AML-193 (cell line): Measurements from ENCODE around the gene PALD1.
A peak's percentile ranks its signal among the peaks of the same experiment; 100 is the strongest.

Experiments used
- DNase-seq, 2 experiments: peaks; one replicate each; lab custom pipeline; 2025; lab: John Stamatoyannopoulos, UW

Gene PALD1

DNA sequence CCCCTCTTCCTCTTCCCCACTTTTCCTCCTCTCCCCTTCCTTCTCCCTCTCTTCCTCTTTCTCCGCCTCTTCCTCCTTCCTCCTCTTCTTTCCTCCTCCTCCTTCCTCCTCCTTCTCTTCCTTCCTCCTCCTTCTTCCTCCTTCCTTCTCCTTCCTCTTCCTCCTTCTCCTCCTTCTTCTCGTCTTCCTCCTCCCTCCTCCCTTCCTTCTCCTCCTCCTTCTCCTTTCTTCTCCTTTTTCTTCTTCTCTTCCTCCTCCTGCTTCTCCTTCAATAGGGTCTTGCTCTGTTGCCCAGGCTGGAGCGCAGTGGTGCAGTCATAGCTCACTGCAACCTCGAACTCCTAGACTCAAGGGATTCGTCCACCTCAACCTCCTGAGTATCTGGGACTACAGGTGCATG, 56.9 kb downstream of the PALD1 start:
- DNase-seq = no peak

- no peak for DNase-seq
These were observed 57.8 kb downstream of the PALD1 start for GRCh38 chr10:70536196-70536861.

- DNase-seq = no peak
These were observed 59.0 kb downstream of the PALD1 start for GRCh38 chr10:70537398-70538194.

DNA sequence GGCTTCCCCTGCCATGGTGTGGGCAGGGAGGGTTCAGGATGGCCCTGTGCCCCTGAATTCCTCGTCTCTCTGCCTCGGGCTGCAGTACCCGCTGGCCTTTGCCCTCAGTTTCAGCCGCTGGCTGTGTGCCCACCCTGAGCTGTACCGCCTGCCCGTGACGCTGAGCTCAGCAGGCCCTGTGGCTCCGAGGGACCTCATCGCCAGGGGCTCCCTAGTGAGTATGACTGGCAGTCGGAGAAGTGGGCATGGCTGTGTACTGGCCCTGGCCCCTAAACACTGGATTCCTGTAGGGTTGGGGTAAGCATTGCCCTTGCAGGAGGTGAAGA, 59.6 kb downstream of the PALD1 start:
- no peak for DNase-seq

GRCh38 chr10:70538731-70539338, 60.3 kb downstream of the PALD1 start:
- DNase-seq = no peak

DNA sequence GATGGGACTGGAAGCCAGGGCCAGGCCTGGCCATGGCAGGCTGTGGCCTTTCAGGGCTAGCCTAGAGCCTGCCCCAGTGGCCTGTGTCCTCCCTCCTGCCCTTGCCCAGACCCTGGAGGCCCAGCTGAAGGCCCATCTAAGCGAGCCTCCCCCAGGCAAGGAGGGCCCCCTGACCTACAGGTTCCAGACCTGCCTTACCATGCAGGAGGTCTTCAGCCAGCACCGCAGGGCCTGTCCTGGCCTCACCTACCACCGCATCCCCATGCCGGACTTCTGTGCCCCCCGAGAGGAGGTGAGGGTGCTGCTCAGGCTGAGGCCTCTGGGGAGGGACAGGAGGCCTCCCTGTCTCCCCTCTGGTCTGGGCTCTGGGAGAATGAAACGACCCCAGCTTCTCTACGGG, 60.9 kb downstream of the PALD1 start:
- DNase-seq = no peak

DNA sequence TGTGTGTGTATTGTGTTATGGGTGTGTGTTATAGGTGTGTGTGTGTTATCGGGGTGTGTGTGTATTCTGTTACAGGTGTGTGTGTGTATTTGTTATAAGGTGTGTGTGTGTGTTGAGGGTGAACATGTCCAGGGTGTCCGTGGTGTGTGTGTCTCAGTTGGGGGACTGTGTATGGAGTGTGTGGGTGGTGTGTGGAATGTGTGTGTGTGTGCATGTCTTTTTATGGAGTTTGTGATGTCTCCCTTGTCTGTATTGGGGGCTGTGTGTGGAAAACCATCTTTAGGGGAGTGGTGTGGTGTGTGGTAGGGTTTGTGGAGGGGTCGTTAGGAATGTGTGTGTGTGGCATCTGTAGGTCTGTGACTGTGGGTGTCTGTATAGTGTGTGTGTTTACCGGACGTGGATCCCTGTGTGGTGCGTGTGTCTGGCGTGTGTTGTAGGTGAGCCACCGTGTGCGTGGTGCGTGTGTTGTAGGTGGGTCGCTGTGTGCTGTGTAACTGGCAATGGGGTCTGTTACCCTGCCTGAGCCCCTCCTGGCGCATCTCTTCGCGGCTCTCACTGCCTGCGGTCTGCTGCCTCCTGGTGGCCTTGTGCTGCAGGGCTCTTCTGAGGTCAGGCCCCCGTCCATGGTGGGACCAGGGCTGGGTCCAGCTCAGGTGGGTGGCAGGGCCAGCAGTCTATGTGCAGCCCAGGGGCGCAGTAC, 61.7 kb downstream of the PALD1 start:
- DNase-seq = no peak

DNA sequence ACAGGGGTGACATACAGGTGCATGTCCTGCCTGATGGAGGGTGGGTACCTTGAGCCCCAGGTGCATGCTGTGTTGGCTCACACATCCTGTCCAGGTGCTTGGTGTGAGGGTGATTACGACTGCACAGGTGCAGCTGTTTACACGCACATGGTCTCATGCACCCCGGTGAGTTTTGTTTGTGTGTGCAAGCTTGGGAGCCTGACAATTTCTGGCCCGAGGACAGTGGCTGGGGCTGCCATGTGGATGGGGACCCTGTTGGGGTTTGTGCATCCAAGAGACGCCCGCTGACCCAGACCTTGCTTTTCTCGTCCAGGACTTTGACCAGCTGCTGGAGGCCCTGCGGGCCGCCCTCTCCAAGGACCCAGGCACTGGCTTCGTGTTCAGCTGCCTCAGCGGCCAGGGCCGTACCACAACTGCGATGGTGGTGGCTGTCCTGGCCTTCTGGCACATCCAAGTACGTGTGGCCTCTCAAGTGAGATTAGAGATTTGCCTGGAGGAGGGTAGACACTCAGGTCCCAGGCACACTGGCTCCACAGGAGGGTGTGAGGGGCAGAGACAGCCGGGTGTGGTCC, 62.3 kb downstream of the PALD1 start:
- no peak for DNase-seq

DNA sequence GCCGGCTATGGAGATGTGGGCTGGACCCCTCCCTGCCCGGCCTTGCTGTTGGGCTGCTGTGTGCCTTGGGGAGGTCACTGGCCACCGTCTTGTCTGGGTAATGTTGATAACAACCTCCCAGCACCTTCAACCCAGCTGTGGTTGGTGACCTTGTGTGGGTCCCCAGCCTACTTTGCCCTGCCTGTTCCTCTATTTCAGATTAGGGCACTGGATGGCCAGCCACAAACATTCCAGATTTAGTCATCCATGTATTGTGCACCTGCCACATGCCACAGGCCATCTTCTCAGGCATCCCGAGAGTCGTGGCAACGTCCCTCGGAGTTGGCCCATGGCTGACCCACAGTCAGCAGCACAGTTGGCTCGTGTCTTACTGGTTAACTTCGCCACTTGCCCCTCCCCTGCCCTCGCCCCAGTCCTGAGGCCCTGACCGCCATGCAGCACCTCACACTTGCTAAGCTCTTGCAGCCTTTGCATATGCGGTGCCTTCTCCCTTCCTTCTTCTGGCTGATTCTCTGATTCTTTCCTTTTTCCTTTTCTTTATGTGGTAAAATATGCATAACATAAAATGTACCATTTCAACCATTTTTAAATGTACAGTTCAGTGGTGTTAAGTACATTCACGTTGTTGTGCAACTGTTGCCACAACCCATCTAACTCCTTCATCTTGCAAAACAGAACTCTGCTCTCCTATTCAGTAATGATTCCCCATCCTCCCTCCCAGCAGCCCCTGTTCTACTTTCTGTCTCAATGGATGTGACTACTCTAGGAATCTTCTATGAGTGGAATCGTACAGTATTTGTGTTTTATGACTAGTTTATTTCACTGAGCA, 63.4 kb downstream of the PALD1 start:
- DNase-seq = peak; percentile 19 to 37

DNA sequence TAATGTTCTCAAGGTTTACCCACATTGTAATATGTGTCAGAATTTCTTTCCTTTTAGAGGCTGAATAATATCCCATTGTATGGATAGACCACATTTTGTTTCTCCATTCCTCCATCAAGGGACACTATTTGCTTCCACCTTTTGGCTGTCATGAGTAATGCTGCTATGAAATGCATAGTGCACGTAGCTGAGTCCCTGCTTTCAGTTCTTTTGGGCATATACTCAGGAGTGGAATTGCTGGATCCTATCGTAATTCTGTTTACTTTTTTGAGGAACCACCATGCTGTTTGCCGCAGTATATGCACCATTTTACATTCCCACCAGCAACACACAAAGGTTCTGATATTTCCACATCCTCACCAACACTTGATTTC, 64.0 kb downstream of the PALD1 start:
- no peak for DNase-seq

- DNase-seq = no peak
These were observed 65.3 kb downstream of the PALD1 start for GRCh38 chr10:70543911-70544310.

DNA sequence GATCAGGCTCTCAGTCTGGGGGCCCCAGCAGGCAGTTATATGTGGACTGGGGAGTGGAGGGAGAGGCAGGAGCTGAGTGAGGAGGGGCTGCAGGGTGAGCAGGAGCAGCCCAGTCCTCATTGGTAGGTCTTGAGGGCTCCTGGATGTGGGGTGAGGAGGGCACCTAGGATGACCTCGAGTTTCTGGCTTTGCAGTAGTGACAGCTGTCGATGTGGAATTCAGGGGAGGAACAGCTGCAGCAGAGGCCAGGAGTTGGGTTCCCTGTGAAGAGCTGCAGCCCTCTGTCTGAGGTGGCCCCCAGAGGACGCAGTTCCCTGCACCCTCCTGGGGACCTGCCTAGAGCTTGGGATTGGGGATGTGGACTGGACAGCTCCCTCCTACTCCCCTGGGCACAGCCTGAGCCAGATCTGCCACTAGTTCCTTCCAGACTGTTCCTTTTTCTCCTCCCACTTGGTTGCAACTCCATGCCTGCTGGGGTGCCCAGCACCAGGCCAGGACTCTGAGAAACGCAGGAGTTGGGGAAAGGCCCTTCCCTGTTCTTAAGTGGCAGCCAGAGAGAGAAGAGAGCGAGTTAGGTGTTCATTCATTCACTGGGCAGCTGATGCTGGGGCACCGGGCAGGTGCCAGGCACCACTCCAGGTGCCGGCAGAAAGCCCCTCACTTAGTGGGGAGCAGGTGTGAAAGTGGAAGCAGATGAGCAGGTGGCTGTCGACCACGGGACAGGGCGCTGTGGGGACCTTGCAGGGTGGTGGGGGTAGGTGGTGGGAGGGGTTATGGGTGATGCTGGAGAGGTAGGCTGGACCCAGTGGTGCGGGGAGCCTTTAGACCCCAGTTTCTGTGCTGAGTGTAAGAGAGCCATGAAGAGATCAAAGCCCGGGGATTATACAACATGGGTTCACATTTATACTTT, 66.1 kb downstream of the PALD1 start:
- no peak for DNase-seq

DNA sequence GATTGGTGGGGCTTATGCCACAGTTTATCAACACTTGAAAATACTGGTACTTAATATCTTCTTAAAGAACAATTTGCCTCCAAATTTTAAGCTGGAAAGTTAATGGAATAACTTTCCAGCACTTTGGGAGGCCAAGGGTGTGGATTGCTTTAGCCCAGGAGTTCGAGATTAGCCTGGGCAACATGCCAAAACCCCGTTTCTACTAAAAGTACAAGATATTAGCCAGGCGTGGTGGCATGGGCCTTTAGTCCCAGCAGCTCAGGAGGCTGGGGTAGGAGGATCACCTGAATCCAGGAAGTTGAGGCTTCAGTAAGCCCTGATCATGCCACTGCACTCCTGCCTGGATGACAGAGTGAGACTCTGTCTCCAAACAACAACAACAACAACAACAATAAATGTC, 68.0 kb downstream of the PALD1 start:
- no peak for DNase-seq

DNA sequence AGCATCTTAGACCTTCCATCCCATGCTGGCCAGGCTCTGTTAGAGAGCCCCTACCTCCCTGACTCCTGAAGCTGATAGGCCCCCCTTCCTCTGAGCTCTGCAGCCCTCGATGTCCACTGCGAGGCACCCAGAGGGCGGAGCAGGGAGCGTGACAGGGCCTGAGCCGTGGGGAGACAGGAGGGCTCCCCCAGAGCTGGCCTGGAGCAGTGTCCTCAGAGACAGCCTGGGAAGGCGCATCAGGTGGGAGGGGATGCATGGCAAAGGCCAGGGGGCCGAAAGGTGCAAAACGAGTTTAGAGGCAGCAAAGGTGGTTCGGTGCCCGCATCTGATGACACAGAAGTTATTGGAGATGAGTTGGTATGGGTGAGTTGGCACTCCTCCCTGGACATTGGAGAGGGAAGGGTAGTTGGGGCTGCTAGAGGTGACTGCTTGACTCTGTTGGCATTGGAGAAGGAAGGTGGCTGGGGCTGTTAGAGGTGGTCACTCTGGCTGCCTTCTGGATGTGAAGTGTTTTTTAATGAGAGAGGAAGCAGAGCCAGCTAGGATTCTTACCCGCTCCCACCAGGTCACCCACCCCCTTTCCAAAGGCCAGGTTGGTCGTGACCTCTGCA, 70.9 kb downstream of the PALD1 start:
- no peak for DNase-seq

DNA sequence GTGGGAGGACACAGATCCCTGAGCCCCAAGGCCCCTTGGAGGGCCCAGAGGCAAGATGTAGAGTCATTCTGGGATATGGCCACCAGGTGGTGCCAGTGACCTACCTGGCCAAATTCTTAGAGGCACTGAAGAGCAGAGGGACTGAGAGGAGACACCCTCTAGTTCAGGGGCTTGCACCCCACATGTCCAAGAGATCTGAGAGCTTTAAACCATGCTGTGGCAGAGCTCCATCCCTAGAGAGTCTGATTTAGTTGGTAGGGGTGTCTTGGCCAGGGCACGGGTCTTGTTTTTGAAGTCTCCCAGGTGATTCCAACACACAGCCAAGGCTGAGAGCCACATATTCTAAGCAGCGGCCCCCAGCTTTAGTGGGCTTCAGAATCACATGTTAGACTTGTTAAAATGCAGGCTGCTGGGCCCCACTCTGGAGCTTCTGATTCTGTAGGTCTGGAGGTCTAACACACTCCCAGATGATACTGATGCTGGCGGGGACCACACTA, 71.4 kb downstream of the PALD1 start:
- DNase-seq = peak; percentile 29 to 42

DNA sequence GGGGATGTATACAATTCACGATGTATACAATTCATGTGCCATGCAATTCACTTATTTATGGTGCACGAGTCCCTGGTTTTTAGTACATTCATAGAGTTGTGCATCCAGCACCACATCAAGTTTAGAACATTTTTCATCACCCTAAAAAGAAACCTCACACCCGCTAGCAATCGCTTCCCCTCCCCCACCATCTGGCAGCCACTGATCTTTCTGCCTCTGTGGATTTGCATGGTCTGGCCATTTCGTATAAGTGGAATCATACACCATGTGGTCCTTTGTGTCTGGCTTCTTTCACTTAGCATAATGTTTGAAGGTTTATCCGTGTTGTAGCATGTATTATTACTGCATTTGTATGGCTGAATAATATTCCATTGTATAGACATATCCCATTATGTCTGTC, 71.9 kb downstream of the PALD1 start:
- DNase-seq = no peak

DNA sequence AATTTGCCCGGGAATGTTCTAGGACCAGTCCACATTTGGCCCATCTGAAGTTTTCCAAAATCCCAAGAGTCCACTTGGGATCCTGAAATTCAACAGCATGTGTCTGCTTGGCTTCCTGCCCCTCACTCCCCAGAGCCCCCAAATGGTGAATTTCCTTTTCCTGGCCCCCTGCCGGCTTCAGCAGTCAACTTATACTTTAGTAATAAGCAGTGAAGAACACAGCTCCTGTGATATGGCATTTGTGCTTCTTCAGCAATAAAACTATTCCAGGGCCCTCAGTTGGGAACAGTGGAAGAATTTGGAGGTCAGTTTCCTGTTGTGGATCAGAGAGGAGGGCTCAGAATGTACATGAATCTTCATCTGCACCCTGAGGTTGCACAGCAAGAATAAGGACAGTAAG, 72.9 kb downstream of the PALD1 start:
- no peak for DNase-seq

GRCh38 chr10:70551971-70552422, 73.4 kb downstream of the PALD1 start:
- no peak for DNase-seq

DNA sequence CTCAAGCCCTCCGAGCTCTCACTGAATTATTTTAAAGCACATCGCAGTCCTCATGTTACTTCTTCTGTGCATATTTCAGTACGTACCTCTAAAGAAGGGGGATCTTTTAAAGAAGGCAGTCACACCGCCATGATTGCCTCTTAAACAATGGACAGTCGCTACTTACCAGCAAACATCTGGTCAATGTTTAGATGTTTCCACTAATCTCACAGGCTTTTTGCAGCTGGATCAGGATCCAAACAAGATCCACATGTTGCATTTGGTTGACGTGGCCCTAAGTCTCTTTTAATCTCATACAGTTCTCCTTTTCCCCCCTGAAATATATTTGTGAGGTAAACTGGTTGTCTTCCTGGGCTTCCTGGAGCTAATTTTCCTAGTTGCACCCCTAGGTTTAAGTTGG, 74.0 kb downstream of the PALD1 start:
- DNase-seq = no peak

DNA sequence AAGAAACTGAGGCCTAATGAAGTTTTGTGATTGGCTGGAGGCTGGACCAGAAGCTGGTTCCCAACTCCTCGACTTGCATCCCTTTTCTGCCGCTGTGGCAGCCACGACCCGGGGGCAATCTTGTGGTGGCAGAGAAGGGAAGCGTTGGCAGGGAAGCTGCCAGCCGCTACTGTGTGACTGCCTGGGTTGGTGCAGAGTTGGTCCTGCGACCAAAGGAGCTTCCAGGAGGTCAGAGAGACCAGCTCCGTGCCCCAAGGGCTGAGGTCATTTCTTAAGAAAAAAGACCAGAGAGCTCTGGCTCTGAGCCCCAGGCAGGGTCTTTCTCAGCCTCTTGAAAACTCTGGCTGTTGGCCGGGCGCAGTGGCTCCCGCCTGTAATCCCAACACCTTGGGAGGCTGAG, 76.8 kb downstream of the PALD1 start:
- DNase-seq = no peak
